Endothelial cell (in vitro differentiated cells): ENCODE results near the gene ANKH. TPM values are rescaled to one million over a fixed set of nuclear protein-coding genes. Genes with fewer than 3 reads are reported as not detected.

Experiments
- DNase-seq: peaks from one replicate; pipeline ENCODE4 v3.0.0; 2021; ENCODE audit warnings: low spot score
- H3K27ac Mint-ChIP-seq: one replicate; pipeline ENCODE4 v1.8.0; 2021; ENCODE audit warnings: mixed read lengths, inconsistent platforms; ENCODE audit not compliant: unreplicated experiment
- H3K27me3 Mint-ChIP-seq: one replicate; pipeline ENCODE4 v1.8.0; 2021; ENCODE audit warnings: mild to moderate bottlenecking, moderate library complexity, mixed read lengths, inconsistent platforms; ENCODE audit not compliant: unreplicated experiment
- H3K36me3 Mint-ChIP-seq: one replicate; pipeline ENCODE4 v1.8.0; 2021; ENCODE audit warnings: mild to moderate bottlenecking, low read depth, mixed read lengths, inconsistent platforms; ENCODE audit not compliant: unreplicated experiment
- H3K4me1 Mint-ChIP-seq: one replicate; pipeline ENCODE4 v1.8.0; 2021; ENCODE audit warnings: mild to moderate bottlenecking, mixed read lengths, inconsistent platforms; ENCODE audit not compliant: unreplicated experiment
- H3K4me3 Mint-ChIP-seq: one replicate; pipeline ENCODE4 v1.8.0; 2021; ENCODE audit warnings: mild to moderate bottlenecking, mixed read lengths, inconsistent platforms; ENCODE audit not compliant: unreplicated experiment
- H3K9me3 Mint-ChIP-seq: one replicate; pipeline ENCODE4 v1.8.0; 2021; ENCODE audit warnings: mixed read lengths, inconsistent platforms; ENCODE audit not compliant: unreplicated experiment
- CTCF ChIP-seq: fragments of 200-600 bp; sonication (generic); IDR thresholded peaks from one replicate; pipeline ENCODE4 v1.5.0; 2021; ENCODE audit warnings: antibody characterized with exemption; ENCODE audit not compliant: unreplicated experiment
- total RNA-seq: library from RNA; stranded (reverse); fragmentation: NEBNext Ultra II Directional; extraction: Animal tissue kit (Norgen Biotek cat#: 25700); gene quantifications from one replicate; pipeline ENCODE4 v1.2.1, GENCODE V29; 2021; ENCODE audit not compliant: unreplicated experiment

ANKH gene
- total RNA-seq, 1 donor from 2014 or later, result 61.8 TPM

GRCh38 chr5:14753292-14753691 is 118.3 kb downstream of the ANKH start:
- TF ChIP-seq CTCF, result no peak
- no peak overlapping the region for H3K27ac Mint-ChIP-seq

GRCh38 chr5:14752497-14753071 is 119.0 kb downstream of the ANKH start:
- no peaks in the 10 kb centered on the region for H3K9me3 Mint-ChIP-seq

More at GRCh38 chr5:14753292-14753691, 118.3 kb downstream of the ANKH start:
- H3K27me3 Mint-ChIP-seq, result no peaks in the 10 kb centered on the region
- no peaks in the 10 kb centered on the region for H3K9me3 Mint-ChIP-seq
- H3K4me3 Mint-ChIP-seq, result no peak overlapping the region
- H3K4me1 Mint-ChIP-seq, result peaks cover 15% of the 10 kb centered on the region
- peaks cover 14% of the 10 kb centered on the region for H3K36me3 Mint-ChIP-seq
- no peak for DNase-seq

GRCh38 chr5:14750712-14751111 is 120.9 kb downstream of the ANKH start:
- peaks cover 15% of the 10 kb centered on the region for H3K4me1 Mint-ChIP-seq
- H3K9me3 Mint-ChIP-seq, result no peaks in the 10 kb centered on the region
- no peak overlapping the region for H3K4me3 Mint-ChIP-seq
- DNase-seq, result no peak
- no peak overlapping the region for H3K27ac Mint-ChIP-seq
- H3K36me3 Mint-ChIP-seq, result peaks cover 21% of the 10 kb centered on the region
- TF ChIP-seq CTCF, result no peak
- peaks cover 2% of the 10 kb centered on the region for H3K27me3 Mint-ChIP-seq

More at GRCh38 chr5:14752497-14753071, 119.0 kb downstream of the ANKH start:
- no peaks in the 10 kb centered on the region for H3K27me3 Mint-ChIP-seq
- DNase-seq, result no peak
- H3K4me3 Mint-ChIP-seq, result no peak overlapping the region
- H3K36me3 Mint-ChIP-seq, result peaks cover 14% of the 10 kb centered on the region
- TF ChIP-seq CTCF, result no peak
- H3K27ac Mint-ChIP-seq, result peak overlapping the region; percentile 17
- H3K4me1 Mint-ChIP-seq, result peaks cover 13% of the 10 kb centered on the region

- Mint-ChIP-seq H3K27me3 (peaks cover 2% of the 10 kb centered on the region), H3K4me1 (peaks cover 15% of the 10 kb centered on the region), H3K9me3 (no peaks in the 10 kb centered on the region), H3K36me3 (peaks cover 23% of the 10 kb centered on the region), H3K27ac (no peak overlapping the region), H3K4me3 (no peak overlapping the region)
- DNase-seq, result no peak
- TF ChIP-seq CTCF, result no peak
Measured at GRCh38 chr5:14749579-14750101, 121.9 kb downstream of the ANKH start.

- no peak for TF ChIP-seq CTCF
- H3K4me3 Mint-ChIP-seq, result no peak overlapping the region
- no peak for DNase-seq
- no peaks in the 10 kb centered on the region for H3K9me3 Mint-ChIP-seq
- H3K36me3 Mint-ChIP-seq, result peaks cover 27% of the 10 kb centered on the region
- H3K27ac Mint-ChIP-seq, result no peak overlapping the region
- H3K27me3 Mint-ChIP-seq, result peaks cover 2% of the 10 kb centered on the region
- peaks cover 14% of the 10 kb centered on the region for H3K4me1 Mint-ChIP-seq
Measured at GRCh38 chr5:14748180-14748900, 123.2 kb downstream of the ANKH start.
